Lower lobe of right lung (tissue), 2 donors: Measurements from ENCODE around the gene MPP1. TPM values are rescaled to one million over a fixed set of nuclear protein-coding genes. Genes with fewer than 3 reads are reported as not detected.

ENCODE experiments used
- ATAC-seq, 2 donors: fragments of 200-7000 bp; cut with Tn5 transposase; one replicate each; pipeline ENCODE4 v1.9.1; 2020 to 2022; ENCODE audit warnings: mild to moderate bottlenecking in 2 of 2, moderate library complexity in 2 of 2
- DNase-seq: peaks from one replicate; pipeline ENCODE4 v3.0.0-alpha.2; 2020
- H3K27ac ChIP-seq: fragments of 200-600 bp; one replicate; pipeline ENCODE4 v1.8.0; 2022
- H3K27me3 ChIP-seq: fragments of 200-600 bp; one replicate; pipeline ENCODE4 v1.8.0; 2022; ENCODE audit warnings: low read depth
- H3K36me3 ChIP-seq: fragments of 200-600 bp; one replicate; pipeline ENCODE4 v1.8.0; 2022; ENCODE audit warnings: mild to moderate bottlenecking
- H3K4me1 ChIP-seq: fragments of 200-600 bp; one replicate; pipeline ENCODE4 v1.8.0; 2022
- H3K4me3 ChIP-seq: fragments of 200-600 bp; one replicate; pipeline ENCODE4 v1.8.0; 2022; ENCODE audit warnings: mild to moderate bottlenecking
- H3K9me3 ChIP-seq: fragments of 200-600 bp; one replicate; pipeline ENCODE4 v1.8.0; 2022
- CTCF ChIP-seq: fragments of 200-600 bp; IDR thresholded peaks from one replicate; pipeline ENCODE4 v1.8.0; 2022; ENCODE audit warnings: antibody characterized with exemption, mild to moderate bottlenecking
- intact Hi-C: fragments of 100-400 bp; cut with DNase I; formaldehyde crosslinking; loops from one replicate; pipeline ENCODE4 v1.11.0; 2022
- total RNA-seq: library from RNA; stranded (reverse); fragmentation: NEBNext Ultra II Directional; extraction: Animal tissue kit (Norgen Biotek cat#: 25700); gene quantifications from one replicate; pipeline ENCODE4 v1.2.1, GENCODE V29; 2021
- donor health status: DM: no; HTN: yes; CAD: no; lungs with severe emphysema.

The MPP1 gene
- total RNA-seq, 1 donor from 2014 or later, result 57.0 TPM

GRCh38 chrX:154775419-154776349, 29.6 kb downstream of the MPP1 start:
- no peaks in the 10 kb centered on the region for H3K4me1 ChIP-seq
- H3K27me3 ChIP-seq, result no peaks in the 10 kb centered on the region
- peaks cover 57% of the 10 kb centered on the region for H3K36me3 ChIP-seq
- no peak for TF ChIP-seq CTCF
- DNase-seq, result no peak
- intact Hi-C loops, result no loop called here
- no peaks in the 10 kb centered on the region for H3K9me3 ChIP-seq
- peak; percentile 56 to 65 for ATAC-seq
- no peak overlapping the region for H3K4me3 ChIP-seq
- no peak overlapping the region for H3K27ac ChIP-seq

- intact Hi-C loops, result no loop called here
- Histone ChIP-seq H3K27ac (no peak overlapping the region), H3K9me3 (no peaks in the 10 kb centered on the region), H3K4me3 (no peak overlapping the region), H3K4me1 (no peaks in the 10 kb centered on the region), H3K36me3 (peaks cover 67% of the 10 kb centered on the region), H3K27me3 (no peaks in the 10 kb centered on the region)
- TF ChIP-seq CTCF, result no peak
- no peak for DNase-seq
- no peak for ATAC-seq
Observed at GRCh38 chrX:154774622-154775021, 30.7 kb downstream of the MPP1 start.

- intact Hi-C loops, result no loop called here
- DNase-seq (peak; percentile 98), ATAC-seq (peak; percentile 98)
- TF ChIP-seq CTCF, result peak; percentile 27
- Histone ChIP-seq H3K27ac (peak within 1 kb of the TSS; percentile 78), H3K4me1 (no peaks in the 10 kb centered on the region), H3K27me3 (no peaks in the 10 kb centered on the region), H3K36me3 (peaks cover 24% of the 10 kb centered on the region), H3K4me3 (peak within 1 kb of the TSS; percentile 70), H3K9me3 (no peaks in the 10 kb centered on the region)
Observed at GRCh38 chrX:154762537-154763296, 42.6 kb downstream of the MPP1 start, which contains the start of gene DKC1. Gene DKC1, plus strand, starts transcription at chrX:154762864. Its CDS starts 102 bp downstream, at chrX:154762966.

GRCh38 chrX:154761977-154762536, 43.2 kb downstream of the MPP1 start:
- intact Hi-C loops, result no loop called here

More at GRCh38 chrX:154761977-154762536, 43.2 kb downstream of the MPP1 start:
- TF ChIP-seq CTCF, result no peak
- H3K4me1 ChIP-seq, result no peaks in the 10 kb centered on the region
- H3K27ac ChIP-seq, result peak overlapping the region; percentile 78
- H3K9me3 ChIP-seq, result no peaks in the 10 kb centered on the region
- DNase-seq (no peak), ATAC-seq (no peak)
- H3K4me3 ChIP-seq, result peak overlapping the region; percentile 70
- no peaks in the 10 kb centered on the region for H3K27me3 ChIP-seq
- H3K36me3 ChIP-seq, result peaks cover 18% of the 10 kb centered on the region
